H1 (cell line): ENCODE data around the gene SYNGR3.

ENCODE experiments used
- CTCF ChIP-seq, 3 experiments: IDR thresholded peaks; 1 replicate in 2 of 3; 2 replicates in 1 of 3; pipeline versions ENCODE4 v1.5.1 to v1.6.1; 2011; ENCODE audit warnings: low read length in 3 of 3, mild to moderate bottlenecking in 3 of 3, inconsistent platforms in 2 of 3, low read depth in 1 of 3, moderate library complexity in 1 of 3; ENCODE audit not compliant: insufficient read depth in 1 of 3; ENCODE audit errors: control extremely low read depth in 1 of 3
- RFX5 ChIP-seq: IDR thresholded peaks from 2 replicates; pipeline ENCODE4 v1.6.1; 2011; ENCODE audit warnings: low read depth, low read length, improper control_type of control experiment, borderline replicate concordance

- TF ChIP-seq RFX5 (no peak), CTCF (IDR thresholded peaks at IDR 0.05; ENCODE audit: control extremely low read depth in 1 of 3, insufficient read depth in 1 of 3, low read depth in 1 of 3, low read length in 3 of 3) (no peak)
Observed at GRCh38 chr16:2025878-2026460, 36.2 kb downstream of the SYNGR3 start.
